HEK293 (cell line): ENCODE measurements around the gene OPA1.

Source experiments
- CTCF ChIA-PET: fragments of 350-600 bp; formaldehyde crosslinking; extraction: SDS; loops from one replicate; lab custom pipeline; 2021; ENCODE audit warnings: antibody characterized with exemption; lab: Yijun Ruan, JAX
- POLR2A ChIA-PET: fragments of 300-600 bp; formaldehyde crosslinking; extraction: SDS; loops from one replicate; lab custom pipeline; 2020; ENCODE audit warnings: antibody characterized with exemption, inconsistent platforms; lab: Yijun Ruan, JAX
- H3K27ac ChIP-seq: fragments of 200-500 bp; sonication (Bioruptor generic); 2 replicates; pipeline ENCODE4 v1.5.1; 2014; ENCODE audit warnings: low read depth, low read length, control low read depth, inconsistent platforms; ENCODE audit errors: extremely low read depth
- H3K36me3 ChIP-seq, 2 experiments: fragments of 200-500 bp in 1 of 2; sonication (Bioruptor generic) in 1 of 2; 1 replicate in 1 of 2; 2 replicates in 1 of 2; pipeline ENCODE4 v1.5.1; 2014 to 2017; ENCODE audit warnings: inconsistent platforms in 2 of 2, low read length in 2 of 2; ENCODE audit not compliant: control insufficient read depth in 2 of 2, insufficient read depth in 1 of 2
- H3K4me1 ChIP-seq: fragments of 200-500 bp; sonication (Bioruptor generic); 2 replicates; pipeline ENCODE4 v1.5.1; 2014; ENCODE audit warnings: mild to moderate bottlenecking, low read length, inconsistent platforms; ENCODE audit not compliant: control insufficient read depth, insufficient read depth
- H3K4me3 ChIP-seq: 2 replicates; pipeline ENCODE4 v1.5.1; 2011; ENCODE audit warnings: low read depth, mild to moderate bottlenecking, control low read depth, low read length, moderate library complexity
- H3K9me3 ChIP-seq: fragments of 200-500 bp; sonication (Bioruptor generic); 2 replicates; pipeline ENCODE4 v1.5.1; 2014; ENCODE audit warnings: low read depth, low read length, inconsistent platforms; ENCODE audit not compliant: control insufficient read depth, insufficient read depth
- KLF7 ChIP-seq: fragments of 450-650 bp; formaldehyde crosslinking; IDR thresholded peaks from 2 replicates; pipeline ENCODE4 v1.5.1; 2016; ENCODE audit warnings: missing biosample characterization, missing genetic modification characterization, borderline replicate concordance
- KLF8 ChIP-seq: fragments of 450-650 bp; formaldehyde crosslinking; IDR thresholded peaks from 2 replicates; pipeline ENCODE4 v1.5.1; 2016; ENCODE audit warnings: missing biosample characterization, missing genetic modification characterization
- SALL2 ChIP-seq: fragments of 450-650 bp; formaldehyde crosslinking; IDR thresholded peaks from 2 replicates; pipeline ENCODE4 v1.5.0; 2017; ENCODE audit warnings: missing biosample characterization, mild to moderate bottlenecking, missing genetic modification characterization, borderline replicate concordance
- SCRT1 ChIP-seq: fragments of 450-650 bp; formaldehyde crosslinking; IDR thresholded peaks from 2 replicates; pipeline ENCODE4 v1.5.1; 2016; ENCODE audit warnings: missing biosample characterization, missing genetic modification characterization, borderline replicate concordance
- ZBTB21 ChIP-seq: fragments of 450-650 bp; formaldehyde crosslinking; IDR thresholded peaks from 2 replicates; pipeline ENCODE4 v1.5.1; 2017; ENCODE audit warnings: missing biosample characterization, missing genetic modification characterization
- ZFP69B ChIP-seq: fragments of 450-650 bp; formaldehyde crosslinking; IDR thresholded peaks from 2 replicates; pipeline ENCODE4 v1.5.1; 2016; ENCODE audit warnings: missing biosample characterization, missing genetic modification characterization
- ZNF133 ChIP-seq: fragments of 450-650 bp; formaldehyde crosslinking; IDR thresholded peaks from 2 replicates; pipeline ENCODE4 v1.5.1; 2016; ENCODE audit warnings: missing biosample characterization, missing genetic modification characterization
- ZNF174 ChIP-seq: fragments of 450-650 bp; formaldehyde crosslinking; IDR thresholded peaks from 2 replicates; pipeline ENCODE4 v1.5.0; 2017; ENCODE audit warnings: missing biosample characterization, mild to moderate bottlenecking, missing genetic modification characterization
- ZNF202 ChIP-seq: fragments of 450-650 bp; formaldehyde crosslinking; IDR thresholded peaks from 2 replicates; pipeline ENCODE4 v1.5.1; 2016; ENCODE audit warnings: missing biosample characterization, missing genetic modification characterization, borderline replicate concordance
- ZNF404 ChIP-seq: fragments of 450-650 bp; formaldehyde crosslinking; IDR thresholded peaks from 2 replicates; pipeline ENCODE4 v1.5.1; 2017; ENCODE audit warnings: missing biosample characterization, missing genetic modification characterization
- ZNF423 ChIP-seq: fragments of 450-650 bp; formaldehyde crosslinking; IDR thresholded peaks from 2 replicates; pipeline ENCODE4 v1.5.1; 2016; ENCODE audit warnings: missing biosample characterization, missing genetic modification characterization
- ZNF501 ChIP-seq: fragments of 450-650 bp; formaldehyde crosslinking; IDR thresholded peaks from 2 replicates; pipeline ENCODE4 v1.5.1; 2016; ENCODE audit warnings: missing biosample characterization, missing genetic modification characterization
- ZNF621 ChIP-seq: fragments of 450-650 bp; formaldehyde crosslinking; IDR thresholded peaks from 2 replicates; pipeline ENCODE4 v1.5.1; 2017; ENCODE audit warnings: missing biosample characterization, missing genetic modification characterization
- ZNF677 ChIP-seq: fragments of 450-650 bp; IDR thresholded peaks from 2 replicates; pipeline ENCODE4 v1.5.0; 2018; ENCODE audit warnings: missing biosample characterization, mild to moderate bottlenecking, missing genetic modification characterization, moderate library complexity
- ZNF843 ChIP-seq: fragments of 450-650 bp; formaldehyde crosslinking; IDR thresholded peaks from 2 replicates; pipeline ENCODE4 v1.5.1; 2016; ENCODE audit warnings: missing biosample characterization, missing genetic modification characterization
- TF ChIP-seq, protein P1 (sequence below): fragments of 450-650 bp; formaldehyde crosslinking; IDR thresholded peaks from 2 replicates; pipeline ENCODE4 v1.5.1; 2017; ENCODE audit warnings: missing biosample characterization, missing genetic modification characterization
- TF ChIP-seq, protein P2 (sequence below): IDR thresholded peaks from 2 replicates; pipeline ENCODE4 v1.6.1; 2011; ENCODE audit warnings: mild to moderate bottlenecking, low read depth, low read length, borderline replicate concordance
- TF ChIP-seq, protein P3 (sequence below): fragments of 450-650 bp; formaldehyde crosslinking; IDR thresholded peaks from 2 replicates; pipeline ENCODE4 v1.5.1; 2017; ENCODE audit warnings: missing biosample characterization, missing genetic modification characterization
- TF ChIP-seq, protein P4 (sequence below): fragments of 450-650 bp; formaldehyde crosslinking; IDR thresholded peaks from 2 replicates; pipeline ENCODE4 v1.5.1; 2016; ENCODE audit warnings: missing biosample characterization, missing genetic modification characterization
- TF ChIP-seq, protein P5 (sequence below): fragments of 450-650 bp; formaldehyde crosslinking; IDR thresholded peaks from 2 replicates; pipeline ENCODE4 v1.5.1; 2016; ENCODE audit warnings: missing biosample characterization, missing genetic modification characterization
- TF ChIP-seq, protein P6 (sequence below): fragments of 450-650 bp; formaldehyde crosslinking; IDR thresholded peaks from 2 replicates; pipeline ENCODE4 v1.5.1; 2016; ENCODE audit warnings: missing biosample characterization, missing genetic modification characterization, borderline replicate concordance

Gene OPA1

DNA sequence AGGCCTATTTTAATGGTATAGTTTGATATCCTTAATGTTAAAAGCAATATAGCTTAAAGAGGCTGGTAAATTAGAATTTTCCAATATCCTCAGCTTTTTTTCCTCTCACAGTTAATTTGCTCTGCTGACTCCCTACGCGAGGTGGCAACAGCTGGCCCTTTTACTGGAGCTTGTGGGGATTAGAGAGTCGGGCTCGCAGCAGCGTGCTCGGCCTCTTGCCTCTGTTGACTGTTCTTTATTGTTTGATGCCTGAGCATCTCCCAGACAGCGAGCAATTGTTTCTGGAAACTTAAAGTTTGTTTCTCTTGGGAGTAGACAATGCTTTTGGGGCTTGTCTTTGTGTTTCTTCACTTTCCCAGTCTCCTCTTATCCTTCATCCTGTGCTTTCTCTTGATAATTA is 80.8 kb downstream of the OPA1 start (continued):
- TF ChIP-seq, protein P1, sequence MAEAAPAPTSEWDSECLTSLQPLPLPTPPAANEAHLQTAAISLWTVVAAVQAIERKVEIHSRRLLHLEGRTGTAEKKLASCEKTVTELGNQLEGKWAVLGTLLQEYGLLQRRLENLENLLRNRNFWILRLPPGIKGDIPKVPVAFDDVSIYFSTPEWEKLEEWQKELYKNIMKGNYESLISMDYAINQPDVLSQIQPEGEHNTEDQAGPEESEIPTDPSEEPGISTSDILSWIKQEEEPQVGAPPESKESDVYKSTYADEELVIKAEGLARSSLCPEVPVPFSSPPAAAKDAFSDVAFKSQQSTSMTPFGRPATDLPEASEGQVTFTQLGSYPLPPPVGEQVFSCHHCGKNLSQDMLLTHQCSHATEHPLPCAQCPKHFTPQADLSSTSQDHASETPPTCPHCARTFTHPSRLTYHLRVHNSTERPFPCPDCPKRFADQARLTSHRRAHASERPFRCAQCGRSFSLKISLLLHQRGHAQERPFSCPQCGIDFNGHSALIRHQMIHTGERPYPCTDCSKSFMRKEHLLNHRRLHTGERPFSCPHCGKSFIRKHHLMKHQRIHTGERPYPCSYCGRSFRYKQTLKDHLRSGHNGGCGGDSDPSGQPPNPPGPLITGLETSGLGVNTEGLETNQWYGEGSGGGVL (tag by site-specific recombination), result no peak

DNA sequence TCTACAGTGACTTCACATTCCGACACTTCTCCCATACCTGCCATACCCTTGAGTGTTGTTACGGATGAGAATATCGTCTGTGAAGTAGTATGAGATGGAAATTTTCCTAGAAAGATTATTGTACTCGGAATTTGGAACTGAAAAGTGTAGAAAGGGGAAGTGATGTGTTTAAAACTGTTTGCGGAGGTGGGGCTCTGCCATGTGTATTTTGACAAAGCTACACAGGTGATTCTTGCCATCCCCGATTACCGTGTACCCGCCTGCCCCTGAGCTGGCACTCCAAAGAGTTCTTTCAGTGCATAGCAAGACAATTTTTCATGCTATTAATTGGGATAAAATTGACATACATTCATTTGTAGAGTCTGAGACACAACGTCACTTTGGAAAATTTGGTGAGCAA is 81.7 kb downstream of the OPA1 start:
- ChIA-PET POLR2A (no interaction called here), CTCF (interaction anchor here (0.9 kb wide), 1 partner anchor 9 kb away, joined by 5 read pairs; no protein-coding TSS in a partner anchor)
- Histone ChIP-seq H3K4me3 (no peak overlapping the region), H3K9me3 (no peaks in the 10 kb centered on the region), H3K4me1 (no peaks in the 10 kb centered on the region), H3K27ac (no peak overlapping the region), H3K36me3 (peaks cover 0 to 36% of the 10 kb centered on the region in 2 experiments; a peak in 1 of 3 replicates)
- TF ChIP-seq ZNF677 (tag by site-specific recombination) (no peak), ZNF133 (tag by site-specific recombination) (no peak), KLF7 (tag by site-specific recombination) (no peak), KLF8 (tag by site-specific recombination) (no peak), ZNF621 (no peak), ZNF174 (tag by site-specific recombination) (no peak), ZNF843 (tag by site-specific recombination) (no peak), SALL2 (no peak), ZNF202 (no peak), ZNF404 (tag by site-specific recombination) (no peak), ZBTB21 (tag by site-specific recombination) (no peak), ZNF423 (tag by site-specific recombination) (no peak), ZFP69B (tag by site-specific recombination) (no peak), ZNF501 (tag by site-specific recombination) (no peak), SCRT1 (tag by site-specific recombination) (no peak)
- TF ChIP-seq, protein P2, sequence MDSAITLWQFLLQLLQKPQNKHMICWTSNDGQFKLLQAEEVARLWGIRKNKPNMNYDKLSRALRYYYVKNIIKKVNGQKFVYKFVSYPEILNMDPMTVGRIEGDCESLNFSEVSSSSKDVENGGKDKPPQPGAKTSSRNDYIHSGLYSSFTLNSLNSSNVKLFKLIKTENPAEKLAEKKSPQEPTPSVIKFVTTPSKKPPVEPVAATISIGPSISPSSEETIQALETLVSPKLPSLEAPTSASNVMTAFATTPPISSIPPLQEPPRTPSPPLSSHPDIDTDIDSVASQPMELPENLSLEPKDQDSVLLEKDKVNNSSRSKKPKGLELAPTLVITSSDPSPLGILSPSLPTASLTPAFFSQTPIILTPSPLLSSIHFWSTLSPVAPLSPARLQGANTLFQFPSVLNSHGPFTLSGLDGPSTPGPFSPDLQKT, result no peak
- TF ChIP-seq, protein P3, sequence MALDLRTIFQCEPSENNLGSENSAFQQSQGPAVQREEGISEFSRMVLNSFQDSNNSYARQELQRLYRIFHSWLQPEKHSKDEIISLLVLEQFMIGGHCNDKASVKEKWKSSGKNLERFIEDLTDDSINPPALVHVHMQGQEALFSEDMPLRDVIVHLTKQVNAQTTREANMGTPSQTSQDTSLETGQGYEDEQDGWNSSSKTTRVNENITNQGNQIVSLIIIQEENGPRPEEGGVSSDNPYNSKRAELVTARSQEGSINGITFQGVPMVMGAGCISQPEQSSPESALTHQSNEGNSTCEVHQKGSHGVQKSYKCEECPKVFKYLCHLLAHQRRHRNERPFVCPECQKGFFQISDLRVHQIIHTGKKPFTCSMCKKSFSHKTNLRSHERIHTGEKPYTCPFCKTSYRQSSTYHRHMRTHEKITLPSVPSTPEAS (tag by site-specific recombination), result no peak
- TF ChIP-seq, protein P4, sequence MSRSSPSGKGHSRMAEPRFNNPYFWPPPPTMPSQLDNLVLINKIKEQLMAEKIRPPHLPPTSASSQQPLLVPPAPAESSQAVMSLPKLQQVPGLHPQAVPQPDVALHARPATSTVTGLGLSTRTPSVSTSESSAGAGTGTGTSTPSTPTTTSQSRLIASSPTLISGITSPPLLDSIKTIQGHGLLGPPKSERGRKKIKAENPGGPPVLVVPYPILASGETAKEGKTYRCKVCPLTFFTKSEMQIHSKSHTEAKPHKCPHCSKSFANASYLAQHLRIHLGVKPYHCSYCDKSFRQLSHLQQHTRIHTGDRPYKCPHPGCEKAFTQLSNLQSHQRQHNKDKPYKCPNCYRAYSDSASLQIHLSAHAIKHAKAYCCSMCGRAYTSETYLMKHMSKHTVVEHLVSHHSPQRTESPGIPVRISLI (tag by site-specific recombination), result no peak
- TF ChIP-seq, protein P5, sequence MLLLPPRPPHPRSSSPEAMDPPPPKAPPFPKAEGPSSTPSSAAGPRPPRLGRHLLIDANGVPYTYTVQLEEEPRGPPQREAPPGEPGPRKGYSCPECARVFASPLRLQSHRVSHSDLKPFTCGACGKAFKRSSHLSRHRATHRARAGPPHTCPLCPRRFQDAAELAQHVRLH (tag by site-specific recombination), result no peak
- TF ChIP-seq, protein P6, sequence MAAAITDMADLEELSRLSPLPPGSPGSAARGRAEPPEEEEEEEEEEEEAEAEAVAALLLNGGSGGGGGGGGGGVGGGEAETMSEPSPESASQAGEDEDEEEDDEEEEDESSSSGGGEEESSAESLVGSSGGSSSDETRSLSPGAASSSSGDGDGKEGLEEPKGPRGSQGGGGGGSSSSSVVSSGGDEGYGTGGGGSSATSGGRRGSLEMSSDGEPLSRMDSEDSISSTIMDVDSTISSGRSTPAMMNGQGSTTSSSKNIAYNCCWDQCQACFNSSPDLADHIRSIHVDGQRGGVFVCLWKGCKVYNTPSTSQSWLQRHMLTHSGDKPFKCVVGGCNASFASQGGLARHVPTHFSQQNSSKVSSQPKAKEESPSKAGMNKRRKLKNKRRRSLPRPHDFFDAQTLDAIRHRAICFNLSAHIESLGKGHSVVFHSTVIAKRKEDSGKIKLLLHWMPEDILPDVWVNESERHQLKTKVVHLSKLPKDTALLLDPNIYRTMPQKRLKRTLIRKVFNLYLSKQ (tag by site-specific recombination), result no peak
